Upper lobe of right lung (tissue), 1 donor: ENCODE measurements around the gene PLEKHO2. TPM values are rescaled to one million over a fixed set of nuclear protein-coding genes. Genes with fewer than 3 reads are reported as not detected.

ENCODE experiments used
- ATAC-seq: fragments of 200-7000 bp; cut with Tn5 transposase; one replicate; pipeline ENCODE4 v1.9.1; 2020; ENCODE audit warnings: mild to moderate bottlenecking, moderate library complexity
- DNase-seq: peaks from one replicate; pipeline ENCODE4 v3.0.0-alpha.2; 2020
- H3K27ac ChIP-seq: fragments of 200-600 bp; one replicate; pipeline ENCODE4 v1.8.0; 2022
- H3K27me3 ChIP-seq: fragments of 200-600 bp; one replicate; pipeline ENCODE4 v1.8.0; 2022; ENCODE audit warnings: mild to moderate bottlenecking
- H3K36me3 ChIP-seq: fragments of 200-600 bp; one replicate; pipeline ENCODE4 v1.8.0; 2022
- H3K4me1 ChIP-seq: fragments of 200-600 bp; one replicate; pipeline ENCODE4 v1.8.0; 2022
- H3K4me3 ChIP-seq: fragments of 200-600 bp; one replicate; pipeline ENCODE4 v1.8.0; 2022; ENCODE audit warnings: mild to moderate bottlenecking
- H3K9me3 ChIP-seq: fragments of 200-600 bp; one replicate; pipeline ENCODE4 v1.8.0; 2022
- intact Hi-C: fragments of 100-400 bp; cut with DNase I; formaldehyde crosslinking; loops from one replicate; pipeline ENCODE4 v1.11.0; 2022
- total RNA-seq: library from RNA; stranded (reverse); fragmentation: NEBNext Ultra II Directional; extraction: Animal tissue kit (Norgen Biotek cat#: 25700); gene quantifications from one replicate; pipeline ENCODE4 v1.2.1, GENCODE V29; 2021
- TF ChIP-seq, protein P1 (sequence below): fragments of 200-600 bp; IDR thresholded peaks from one replicate; pipeline ENCODE4 v1.8.0; 2022; ENCODE audit warnings: antibody characterized with exemption
- donor health status: DM: no; HTN: yes; CAD: no; lungs with severe emphysema.

PLEKHO2 gene
- total RNA-seq, 1 donor from 2014 or later = 62.8 TPM

DNA sequence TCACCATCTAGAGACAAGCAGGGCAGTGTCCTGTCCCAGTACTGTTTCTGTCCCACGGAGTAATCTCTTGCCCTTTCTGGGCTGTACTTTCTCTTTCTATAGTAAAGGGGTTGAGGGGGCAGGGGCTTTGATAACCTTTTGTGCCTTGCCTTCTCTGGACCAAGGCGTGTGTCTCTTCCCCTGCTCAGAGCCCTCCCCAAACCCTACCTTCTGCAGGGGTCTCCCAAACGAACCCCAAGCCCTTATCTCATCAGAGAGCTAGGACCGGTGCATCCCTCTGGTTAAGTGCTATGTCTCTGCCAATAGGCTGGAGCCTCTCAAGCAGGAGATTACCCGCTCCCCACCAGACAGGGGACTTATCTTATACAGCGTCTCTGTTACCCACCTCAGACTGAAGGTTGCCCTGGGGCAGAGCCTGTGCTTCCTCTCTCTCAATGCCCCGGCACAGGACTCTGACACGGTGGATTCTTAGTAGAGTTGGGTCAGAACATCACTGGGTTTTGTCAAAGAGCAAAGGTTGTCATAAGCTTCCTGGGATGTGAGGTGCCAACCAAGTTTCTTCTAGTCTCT is 2.9 kb downstream of the PLEKHO2 start:
- ATAC-seq (no peak), DNase-seq (no peak)
- peak overlapping the region; percentile 87 for H3K4me3 ChIP-seq
- no peaks in the 10 kb centered on the region for H3K27me3 ChIP-seq
- peaks cover 21% of the 10 kb centered on the region for H3K36me3 ChIP-seq
- H3K27ac ChIP-seq = peak overlapping the region; percentile 95
- H3K4me1 ChIP-seq = peaks cover 39% of the 10 kb centered on the region
- TF ChIP-seq, protein P1, sequence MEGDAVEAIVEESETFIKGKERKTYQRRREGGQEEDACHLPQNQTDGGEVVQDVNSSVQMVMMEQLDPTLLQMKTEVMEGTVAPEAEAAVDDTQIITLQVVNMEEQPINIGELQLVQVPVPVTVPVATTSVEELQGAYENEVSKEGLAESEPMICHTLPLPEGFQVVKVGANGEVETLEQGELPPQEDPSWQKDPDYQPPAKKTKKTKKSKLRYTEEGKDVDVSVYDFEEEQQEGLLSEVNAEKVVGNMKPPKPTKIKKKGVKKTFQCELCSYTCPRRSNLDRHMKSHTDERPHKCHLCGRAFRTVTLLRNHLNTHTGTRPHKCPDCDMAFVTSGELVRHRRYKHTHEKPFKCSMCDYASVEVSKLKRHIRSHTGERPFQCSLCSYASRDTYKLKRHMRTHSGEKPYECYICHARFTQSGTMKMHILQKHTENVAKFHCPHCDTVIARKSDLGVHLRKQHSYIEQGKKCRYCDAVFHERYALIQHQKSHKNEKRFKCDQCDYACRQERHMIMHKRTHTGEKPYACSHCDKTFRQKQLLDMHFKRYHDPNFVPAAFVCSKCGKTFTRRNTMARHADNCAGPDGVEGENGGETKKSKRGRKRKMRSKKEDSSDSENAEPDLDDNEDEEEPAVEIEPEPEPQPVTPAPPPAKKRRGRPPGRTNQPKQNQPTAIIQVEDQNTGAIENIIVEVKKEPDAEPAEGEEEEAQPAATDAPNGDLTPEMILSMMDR = no peak
- H3K9me3 ChIP-seq = no peaks in the 10 kb centered on the region
- intact Hi-C loops = no loop called here

DNA sequence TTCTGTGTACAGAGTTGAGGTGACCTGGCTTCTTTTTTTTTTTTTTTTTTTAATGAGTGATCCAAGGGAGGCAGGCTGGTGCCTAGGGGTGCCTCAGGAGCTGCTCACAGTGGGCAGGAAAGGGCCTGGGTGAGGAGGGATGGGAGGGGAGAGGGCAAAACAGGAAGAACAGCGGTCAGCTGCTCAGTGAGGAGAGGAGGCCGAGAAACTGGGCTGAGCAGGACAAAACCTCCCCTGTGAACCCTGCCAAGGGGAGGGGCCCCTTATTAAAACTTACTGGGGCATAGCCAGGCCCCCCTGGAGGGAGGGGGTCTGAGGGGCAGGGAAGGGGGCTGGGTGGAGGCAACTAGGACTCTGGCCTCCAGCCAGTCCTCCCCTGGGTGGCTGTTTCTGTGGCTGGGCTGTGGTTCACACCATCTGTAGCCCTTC is 3.5 kb downstream of the PLEKHO2 start:
- DNase-seq (no peak), ATAC-seq (peak; percentile 3)
- H3K27ac ChIP-seq = peak overlapping the region; percentile 95
- H3K4me1 ChIP-seq = peaks cover 44% of the 10 kb centered on the region
- H3K9me3 ChIP-seq = no peaks in the 10 kb centered on the region
- no peaks in the 10 kb centered on the region for H3K27me3 ChIP-seq
- H3K4me3 ChIP-seq = peak overlapping the region; percentile 87
- intact Hi-C loops = no loop called here
- TF ChIP-seq, protein P1 = no peak
- H3K36me3 ChIP-seq = peaks cover 27% of the 10 kb centered on the region

DNA sequence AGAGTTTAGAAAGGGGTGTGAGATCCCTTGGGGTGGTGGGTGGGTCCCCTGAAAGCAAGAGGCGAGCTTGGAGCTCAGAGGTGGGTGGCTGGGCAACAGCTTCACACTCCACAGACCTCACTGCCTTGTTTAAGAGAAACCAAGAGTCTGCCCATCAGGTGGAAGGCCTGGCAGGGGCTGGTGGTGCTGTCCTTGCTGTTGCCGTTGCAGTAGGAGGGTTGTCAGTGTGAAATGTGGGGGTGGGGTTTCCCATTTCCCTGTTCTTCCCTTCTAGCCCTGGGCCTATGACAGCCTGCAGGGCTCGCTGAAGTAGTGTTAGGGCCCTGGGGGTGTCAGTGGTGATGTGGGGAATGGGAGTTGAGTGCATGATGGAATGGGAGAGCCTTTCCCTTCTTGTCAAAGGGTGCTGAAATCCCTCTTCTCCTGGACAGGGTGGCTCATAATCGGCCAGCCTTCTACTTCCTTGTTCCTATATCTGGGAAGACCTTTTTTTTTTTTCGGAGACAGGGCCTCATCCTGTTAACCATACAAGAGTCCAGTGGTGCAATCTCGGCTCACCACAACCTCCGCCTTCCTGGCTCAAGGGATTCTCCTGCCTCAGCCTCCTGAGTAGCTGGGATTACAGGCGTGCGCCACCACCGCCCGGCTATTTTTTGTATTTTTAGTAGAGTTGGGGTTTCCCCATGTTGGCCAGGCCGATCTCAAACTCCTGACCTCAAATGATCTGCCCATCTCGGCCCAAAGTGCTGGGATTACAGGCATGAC is 4.3 kb downstream of the PLEKHO2 start:
- ATAC-seq = no peak

DNA sequence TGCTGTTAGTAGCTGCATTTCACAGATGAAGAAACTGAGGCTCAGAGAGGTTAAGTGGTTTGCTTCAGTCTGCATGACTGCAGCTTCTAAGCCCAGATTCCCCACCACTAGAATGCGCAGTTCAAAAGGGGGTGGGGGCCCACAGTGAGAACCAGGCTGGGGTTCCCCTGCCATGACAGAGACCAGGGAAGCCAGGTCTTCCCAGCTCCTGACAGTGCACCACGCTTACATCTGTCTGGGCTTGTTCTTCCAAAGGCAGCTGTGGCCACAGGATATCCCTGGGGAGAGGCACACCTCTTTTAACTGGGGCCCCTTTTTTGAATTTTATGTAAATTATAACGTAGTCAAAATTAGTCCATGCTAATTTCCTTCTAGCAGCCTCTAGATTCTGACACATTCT is 5.3 kb downstream of the PLEKHO2 start:
- Histone ChIP-seq H3K4me1 (peaks cover 56% of the 10 kb centered on the region), H3K9me3 (no peaks in the 10 kb centered on the region), H3K27ac (no peak overlapping the region), H3K36me3 (peaks cover 42% of the 10 kb centered on the region), H3K27me3 (no peaks in the 10 kb centered on the region), H3K4me3 (no peak overlapping the region)
- intact Hi-C loops = no loop called here
- TF ChIP-seq, protein P1 = no peak
- DNase-seq = no peak
- ATAC-seq = no peak

More for the DNA sequence above, 4.3 kb downstream of the PLEKHO2 start:
- TF ChIP-seq, protein P1 = no peak
- DNase-seq = no peak
- intact Hi-C loops = no loop called here
- H3K9me3 ChIP-seq = no peaks in the 10 kb centered on the region
- peak overlapping the region; percentile 87 for H3K4me3 ChIP-seq
- no peaks in the 10 kb centered on the region for H3K27me3 ChIP-seq
- peak overlapping the region; percentile 95 for H3K27ac ChIP-seq
- peaks cover 35% of the 10 kb centered on the region for H3K36me3 ChIP-seq
- H3K4me1 ChIP-seq = peaks cover 46% of the 10 kb centered on the region

DNA sequence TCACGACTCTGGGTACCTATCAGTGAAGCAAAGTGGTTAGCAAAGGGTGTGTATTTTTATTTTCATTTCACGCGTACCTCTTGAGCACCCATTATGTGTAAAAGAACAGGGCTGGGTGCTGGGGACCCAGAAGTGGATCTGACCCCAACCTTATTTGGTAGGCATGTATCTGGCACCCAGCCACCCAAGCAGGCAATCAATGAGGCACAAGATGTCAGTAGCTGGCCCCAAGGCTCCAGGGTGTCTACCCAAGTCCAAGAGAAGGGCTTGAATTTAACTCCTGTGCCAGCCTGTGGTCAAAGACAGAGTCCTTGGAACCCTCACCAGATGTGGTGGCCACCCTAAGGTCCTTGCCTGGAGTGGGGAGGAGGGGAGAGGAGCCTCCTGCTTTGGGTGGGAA is 5.7 kb downstream of the PLEKHO2 start:
- H3K4me1 ChIP-seq = peaks cover 60% of the 10 kb centered on the region
- TF ChIP-seq, protein P1 = no peak
- intact Hi-C loops = no loop called here

More for the DNA sequence above, 5.7 kb downstream of the PLEKHO2 start:
- Histone ChIP-seq H3K9me3 (no peaks in the 10 kb centered on the region), H3K27ac (peak overlapping the region; percentile 51), H3K4me3 (no peak overlapping the region), H3K27me3 (no peaks in the 10 kb centered on the region), H3K36me3 (peaks cover 45% of the 10 kb centered on the region)
- DNase-seq (no peak), ATAC-seq (no peak)
